HG02798 (cell line): Measurements from ENCODE around the gene INPP4A.
A peak's percentile ranks its signal among the peaks of the same experiment; 100 is the strongest.
"Not testable (repeated sequence)": the region's sequence is repeated elsewhere in the genome, so short reads cannot be mapped to it uniquely, and the experiment has no call there.

Experiments used
- ATAC-seq: cut with Tn5 transposase; IDR thresholded peaks from one replicate; pipeline ENCODE4 v1.9.1; 2021; ENCODE audit warnings: mild to moderate bottlenecking; ENCODE audit not compliant: unreplicated experiment, poor library complexity

The INPP4A gene

DNA sequence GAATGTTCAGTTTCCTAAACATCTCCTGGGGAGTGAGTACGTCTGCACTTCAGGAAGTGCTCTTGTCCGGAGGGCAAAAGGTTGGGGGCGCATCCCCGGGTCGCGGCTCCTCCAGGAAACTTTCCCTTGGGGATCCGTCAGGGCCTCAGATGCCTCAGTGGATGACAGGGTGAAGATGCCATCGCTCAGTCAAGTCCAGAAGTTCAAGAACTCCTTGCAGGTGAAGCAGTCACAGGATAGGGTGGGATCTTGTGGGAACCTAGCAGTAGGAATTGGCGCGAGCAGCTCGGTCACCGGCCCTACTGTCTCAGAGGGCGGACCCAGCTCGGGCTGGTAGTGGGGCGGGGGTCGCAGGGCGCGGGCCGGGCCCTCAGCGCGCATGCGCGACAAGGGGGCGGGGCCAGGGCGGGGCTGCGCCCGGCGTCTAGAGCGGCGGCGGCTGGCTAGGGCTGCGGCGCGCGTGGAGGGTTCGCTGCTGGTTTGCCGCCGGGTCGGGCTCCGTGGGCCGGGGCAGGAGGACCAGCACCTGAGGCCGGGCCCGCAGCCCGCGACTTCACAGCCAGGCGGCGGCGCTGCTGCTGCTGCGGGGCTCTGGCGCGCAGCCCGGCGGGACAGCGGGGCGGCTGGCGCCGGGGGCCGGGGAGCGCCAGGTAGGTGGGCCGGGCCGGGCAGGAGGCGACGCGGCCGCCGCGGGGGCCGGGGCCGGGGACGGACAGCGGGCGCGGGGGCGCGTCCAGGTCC lies at the start of gene INPP4A:
Gene INPP4A, plus strand, starts transcription at position 423 of the 741 bp plus-strand sequence. CDS start 75,191 bp downstream, outside the sequence.
- peak; percentile 89 for ATAC-seq

DNA sequence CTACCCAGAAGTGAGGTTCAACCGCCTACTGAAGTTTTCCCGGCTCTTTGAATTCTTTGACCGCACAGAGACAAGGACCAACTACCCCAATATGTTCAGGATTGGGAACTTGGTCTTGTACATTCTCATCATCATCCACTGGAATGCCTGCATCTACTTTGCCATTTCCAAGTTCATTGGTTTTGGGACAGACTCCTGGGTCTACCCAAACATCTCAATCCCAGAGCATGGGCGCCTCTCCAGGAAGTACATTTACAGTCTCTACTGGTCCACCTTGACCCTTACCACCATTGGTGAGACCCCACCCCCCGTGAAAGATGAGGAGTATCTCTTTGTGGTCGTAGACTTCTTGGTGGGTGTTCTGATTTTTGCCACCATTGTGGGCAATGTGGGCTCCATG lies 48.7 kb upstream of the INPP4A start:
- ATAC-seq = no peak

DNA sequence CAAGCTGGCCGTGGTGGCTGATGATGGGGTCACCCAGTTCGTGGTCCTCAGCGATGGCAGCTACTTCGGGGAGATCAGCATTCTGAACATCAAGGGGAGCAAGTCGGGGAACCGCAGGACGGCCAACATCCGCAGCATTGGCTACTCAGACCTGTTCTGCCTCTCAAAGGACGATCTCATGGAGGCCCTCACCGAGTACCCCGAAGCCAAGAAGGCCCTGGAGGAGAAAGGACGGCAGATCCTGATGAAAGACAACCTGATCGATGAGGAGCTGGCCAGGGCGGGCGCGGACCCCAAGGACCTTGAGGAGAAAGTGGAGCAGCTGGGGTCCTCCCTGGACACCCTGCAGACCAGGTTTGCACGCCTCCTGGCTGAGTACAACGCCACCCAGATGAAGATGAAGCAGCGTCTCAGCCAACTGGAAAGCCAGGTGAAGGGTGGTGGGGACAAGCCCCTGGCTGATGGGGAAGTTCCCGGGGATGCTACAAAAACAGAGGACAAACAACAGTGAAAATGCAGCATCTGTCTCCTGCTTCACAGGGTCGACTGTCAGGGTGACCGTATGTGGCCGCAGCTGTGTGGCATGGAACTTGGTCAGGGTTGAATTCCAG lies 47.8 kb upstream of the INPP4A start:
- no peak for ATAC-seq

DNA sequence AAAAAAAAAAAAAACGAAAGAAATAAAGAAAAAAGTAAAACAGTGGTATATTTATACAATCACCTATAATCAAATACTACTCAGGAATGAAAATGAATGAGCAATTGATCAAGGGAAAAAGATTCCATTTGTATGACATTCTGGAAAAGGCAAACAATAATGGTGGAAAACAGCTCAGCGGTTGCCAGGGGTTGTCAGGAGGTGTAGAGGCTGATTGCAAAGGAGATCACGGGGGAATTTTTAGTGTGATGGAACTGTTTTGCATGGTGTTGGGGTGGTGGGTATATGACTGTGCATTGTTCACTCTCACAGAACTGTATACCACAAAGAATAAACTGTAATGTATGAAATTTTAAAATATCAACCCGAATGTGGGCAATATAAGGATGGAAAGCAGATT lies 45.5 kb upstream of the INPP4A start:
- no peak for ATAC-seq

DNA sequence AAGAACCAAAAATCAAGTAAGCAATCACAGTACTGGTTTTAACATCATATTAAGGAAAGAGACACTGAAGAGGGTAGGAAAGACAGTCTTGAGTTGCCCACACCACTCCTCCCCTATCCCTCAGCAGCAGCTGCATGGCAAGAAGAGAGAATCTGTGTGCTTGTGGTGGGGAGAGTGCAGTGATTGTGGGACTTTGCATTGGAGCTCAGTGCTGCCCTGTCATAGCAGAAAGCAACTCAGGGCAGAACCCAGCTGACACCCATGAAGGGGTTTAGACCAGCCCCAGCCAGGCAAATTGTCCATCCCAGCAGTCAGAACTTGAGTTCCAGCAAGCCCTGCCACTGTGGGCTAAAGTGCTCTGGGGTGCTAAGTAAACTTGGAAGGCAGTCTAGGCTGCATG lies 40.8 kb upstream of the INPP4A start:
- no peak for ATAC-seq

DNA sequence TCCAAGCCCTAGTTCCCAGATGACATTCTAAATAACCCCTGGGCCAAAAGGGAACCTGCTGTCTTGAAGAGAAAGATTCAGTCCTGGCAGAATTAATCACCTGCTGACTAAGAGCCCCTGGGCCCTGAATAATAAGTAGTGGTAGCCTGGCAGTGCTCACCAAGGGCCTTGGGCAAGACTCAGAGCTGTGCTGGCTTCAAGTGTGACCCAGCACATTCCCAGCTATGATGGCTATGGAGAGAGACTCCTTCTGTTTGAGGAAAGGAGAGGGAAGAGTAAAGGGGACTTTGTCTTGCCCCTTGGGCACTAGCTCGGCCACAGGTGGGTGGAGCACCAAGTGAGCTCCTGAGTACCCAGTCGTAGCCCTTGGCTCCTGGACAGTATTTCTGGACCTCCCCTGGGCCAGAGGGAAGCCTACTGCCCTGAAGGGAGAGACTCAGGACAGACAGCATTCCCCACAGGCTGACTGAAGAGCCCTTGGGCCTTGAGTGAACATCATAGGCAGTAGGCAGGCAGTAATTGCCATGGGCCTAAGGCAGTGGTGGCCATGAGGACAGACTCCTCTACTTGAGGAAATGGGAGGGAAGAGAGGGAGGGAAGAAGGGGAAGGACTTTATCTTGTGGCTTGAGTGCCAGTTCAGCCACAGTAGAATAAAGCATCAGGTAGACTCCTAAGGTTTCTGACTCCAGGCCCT lies 40.0 kb upstream of the INPP4A start:
- no peak for ATAC-seq

DNA sequence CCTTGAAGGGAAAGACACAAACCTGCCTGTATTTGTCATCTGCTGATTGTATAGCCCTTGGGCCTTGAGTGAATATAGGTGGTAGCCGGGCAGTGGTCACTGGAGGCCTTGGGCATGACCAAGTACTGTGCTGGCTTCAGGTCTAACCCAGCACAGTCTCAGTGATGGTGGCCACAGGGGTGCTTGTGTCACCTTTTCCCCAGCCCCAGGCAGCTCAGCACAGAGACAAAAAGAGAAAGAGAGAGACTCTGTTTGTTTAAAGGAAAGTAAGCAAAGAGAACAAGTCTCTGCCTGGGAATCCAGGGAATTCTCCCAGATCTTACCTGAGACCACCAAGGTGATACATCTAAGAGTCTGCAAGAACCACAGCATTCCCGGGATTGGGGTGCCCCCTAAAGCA lies 39.4 kb upstream of the INPP4A start:
- no peak for ATAC-seq

DNA sequence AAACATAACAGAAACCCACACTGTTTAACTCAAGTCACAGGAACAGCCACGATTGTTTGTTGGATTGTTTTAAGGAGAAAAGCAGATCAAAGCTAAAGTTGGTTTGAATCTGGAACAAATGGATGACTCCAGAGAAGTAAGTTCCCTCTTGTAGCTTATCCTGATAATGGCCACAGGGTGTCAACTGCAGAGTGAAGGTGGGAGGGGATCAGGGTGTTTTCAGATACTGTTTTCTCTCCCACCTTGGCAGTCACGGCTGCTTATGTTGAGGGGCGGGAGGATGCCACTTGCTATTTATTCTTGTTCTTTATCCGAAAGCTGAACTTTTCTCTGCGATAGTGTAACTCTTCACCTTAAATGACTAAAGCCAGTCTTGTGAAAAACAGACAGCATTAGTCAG lies 36.5 kb upstream of the INPP4A start:
- ATAC-seq = no peak

DNA sequence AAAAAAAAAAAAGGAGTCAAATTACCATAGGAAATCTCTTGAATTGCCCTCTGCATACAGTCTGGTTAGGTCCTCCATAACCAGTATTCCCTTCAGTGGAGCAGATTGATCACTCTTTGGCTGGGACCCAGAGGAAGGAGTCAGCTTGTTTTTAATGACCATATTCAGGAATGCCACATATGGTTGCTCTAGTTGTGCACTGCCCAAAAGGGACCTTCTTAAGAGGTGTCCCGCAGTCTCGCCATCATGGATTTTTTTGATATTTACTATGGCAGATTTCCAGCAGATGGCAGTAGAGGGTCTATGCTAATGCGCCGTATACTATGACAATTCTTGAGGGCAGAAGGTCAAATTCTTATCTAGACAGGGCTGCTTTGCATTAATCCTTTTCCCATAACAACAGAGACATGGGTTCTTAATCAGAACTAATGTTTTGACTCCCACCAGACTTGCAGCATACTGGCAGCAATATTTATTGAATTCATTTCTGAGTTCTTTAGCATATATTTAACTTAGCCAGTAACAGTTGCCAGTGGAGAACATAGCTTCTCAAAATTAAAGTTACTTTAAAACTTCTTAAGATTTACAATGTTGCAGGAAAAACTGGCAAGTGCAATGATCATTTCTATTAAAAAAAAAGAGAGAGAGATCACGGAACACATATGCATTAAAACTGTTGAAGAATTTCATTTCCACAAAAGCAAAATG lies 31.8 kb upstream of the INPP4A start:
- peak; percentile 79 for ATAC-seq

DNA sequence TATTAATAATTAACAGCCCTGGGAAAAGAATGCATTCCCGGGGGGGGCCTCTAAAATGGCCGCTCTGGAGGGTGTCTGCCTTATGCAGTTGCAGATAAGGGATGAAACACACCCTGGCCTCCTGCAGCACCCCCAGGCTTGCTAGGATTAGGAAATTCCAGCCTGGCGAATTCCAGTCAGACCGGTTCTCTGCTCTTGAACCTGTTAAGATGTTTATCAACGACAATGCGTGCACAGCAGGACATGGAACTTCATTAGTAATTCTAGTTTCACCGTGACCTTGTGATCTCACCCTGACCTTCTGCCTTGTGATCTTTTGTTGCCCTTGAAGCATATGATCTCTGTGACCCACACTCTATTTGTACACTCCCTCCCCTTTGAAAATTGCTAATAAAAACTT lies 30.4 kb upstream of the INPP4A start:
- not testable (repeated sequence) for ATAC-seq

DNA sequence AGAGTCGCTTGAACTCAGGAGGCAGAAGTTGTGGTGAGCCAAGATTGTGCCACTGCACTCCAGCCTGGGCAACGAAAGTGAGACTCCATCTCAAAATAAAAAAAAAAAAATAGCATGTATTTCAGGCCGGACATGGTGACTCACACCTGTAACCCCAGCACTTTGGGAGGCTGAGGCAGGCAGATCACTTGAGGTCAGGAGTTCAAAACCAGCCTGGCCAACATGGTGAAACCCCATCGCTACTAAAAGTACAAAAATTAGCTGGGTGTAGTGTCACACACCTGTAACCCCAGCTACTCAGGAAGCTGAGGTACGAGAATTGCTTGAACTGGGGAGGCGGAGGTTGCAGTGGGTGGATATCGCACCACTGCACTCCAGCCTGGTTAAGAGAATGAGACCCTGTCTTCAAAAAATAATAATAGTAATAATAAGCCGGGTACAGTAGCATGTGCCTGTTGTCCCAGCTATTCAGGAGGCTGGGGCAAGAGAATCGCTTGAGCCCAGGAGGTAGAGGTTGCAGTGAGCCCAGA lies 28.9 kb upstream of the INPP4A start:
- ATAC-seq = not testable (repeated sequence)

DNA sequence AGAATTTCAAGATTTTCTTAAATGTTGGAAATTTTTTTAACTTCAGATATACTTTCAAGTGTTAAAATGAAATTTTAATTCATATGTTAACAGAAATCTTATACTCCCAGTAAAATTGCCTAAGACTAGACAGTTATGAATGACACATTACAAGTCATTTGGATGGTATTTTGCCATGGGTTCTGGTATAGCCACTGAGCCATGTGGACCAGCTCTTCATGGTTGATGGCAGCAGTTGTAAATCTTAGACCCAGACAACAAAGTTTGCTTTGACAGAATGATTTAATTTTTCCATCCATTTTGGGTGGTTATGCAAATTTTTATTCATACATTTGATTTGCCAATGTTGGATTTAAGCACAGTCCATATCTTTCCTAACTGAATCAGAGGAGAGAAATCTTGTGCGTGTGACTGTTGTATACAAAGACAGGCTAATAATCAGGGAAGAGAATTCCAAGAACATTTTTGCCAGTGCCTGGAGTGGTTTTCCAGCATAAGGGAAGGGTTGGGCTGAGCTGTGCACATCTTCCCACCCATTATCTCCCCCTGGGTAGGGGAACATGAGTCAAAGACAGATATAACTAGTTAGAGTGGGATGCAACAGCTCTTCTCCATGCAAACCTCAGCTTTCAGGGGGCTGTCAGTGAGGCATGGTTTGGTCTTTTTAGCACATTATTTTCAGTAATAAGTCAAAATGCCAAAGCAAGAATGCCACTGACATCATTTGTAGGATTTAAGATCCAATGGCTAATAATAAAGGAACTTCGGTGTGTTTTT lies 28.1 kb upstream of the INPP4A start:
- no peak for ATAC-seq

DNA sequence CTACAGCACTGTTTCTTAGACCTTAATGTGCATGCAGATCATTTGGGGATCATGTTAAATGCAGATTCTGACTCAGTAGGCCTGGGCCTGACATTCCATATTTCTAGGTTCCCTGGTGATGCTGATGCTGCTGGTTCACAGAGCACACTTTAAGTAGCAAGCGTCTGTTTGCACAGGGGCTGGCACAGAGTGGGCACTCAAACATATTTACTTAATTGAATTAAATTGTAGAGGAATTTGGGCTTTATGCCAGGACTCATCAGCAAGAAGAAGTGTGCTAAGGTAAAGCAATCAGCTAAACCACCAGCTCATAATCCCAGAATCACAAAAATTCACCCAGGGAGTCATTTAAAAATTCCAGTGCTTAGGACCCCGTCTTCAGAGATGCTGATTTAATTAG lies 25.1 kb upstream of the INPP4A start:
- ATAC-seq = no peak

DNA sequence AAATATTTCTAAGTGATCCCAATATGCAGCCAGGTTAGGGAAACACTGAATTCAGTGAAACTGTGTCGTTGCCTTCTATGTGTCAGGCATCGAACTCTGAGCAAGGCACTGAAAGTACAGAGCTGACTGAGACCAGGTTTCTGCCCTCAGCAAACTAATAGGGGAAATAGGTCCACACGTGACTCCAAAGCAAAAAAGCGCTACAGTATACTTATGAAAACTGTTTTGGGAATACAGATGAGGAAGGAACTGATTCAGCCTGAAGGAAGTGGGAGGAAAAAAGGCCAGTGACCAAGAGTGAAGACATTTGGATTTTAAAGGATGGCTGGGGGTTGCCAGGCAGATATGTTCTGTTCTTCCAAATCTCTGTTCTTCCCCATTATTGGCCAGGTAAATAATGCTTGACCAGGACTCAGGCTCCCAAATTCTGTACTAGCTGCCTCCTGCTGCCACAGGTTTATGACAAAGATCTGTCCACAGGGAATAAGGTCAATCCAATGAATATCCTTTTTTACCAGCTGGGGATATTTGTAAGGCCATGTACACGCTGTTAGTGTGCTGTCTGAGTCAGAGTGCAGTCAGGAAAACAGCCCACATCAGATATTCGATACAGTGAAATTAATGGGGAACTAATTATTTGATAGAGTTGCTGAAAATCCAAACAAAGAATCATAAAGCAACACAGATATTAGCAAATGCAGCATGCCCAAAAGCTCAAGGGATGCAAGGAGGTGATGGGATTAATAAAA lies 24.5 kb upstream of the INPP4A start:
- ATAC-seq = no peak

DNA sequence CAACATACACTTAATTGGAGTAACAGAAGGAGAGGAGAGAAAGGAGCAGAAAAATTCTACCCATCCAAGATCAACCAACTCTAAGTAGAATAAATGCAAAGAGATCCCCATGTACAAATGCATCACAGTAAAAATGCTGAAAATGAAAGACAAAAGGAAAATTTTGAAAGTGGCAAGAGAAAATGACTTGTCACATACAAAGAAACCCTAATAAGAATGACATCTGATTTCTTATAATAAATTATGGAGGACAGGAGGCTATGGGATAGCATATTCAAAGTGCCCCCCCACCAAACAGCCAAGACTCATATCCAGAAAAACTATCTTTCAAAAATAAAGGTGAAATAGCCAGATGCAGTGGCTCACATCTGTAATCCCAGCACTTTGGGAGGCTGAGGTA lies 22.2 kb upstream of the INPP4A start:
- no peak for ATAC-seq

DNA sequence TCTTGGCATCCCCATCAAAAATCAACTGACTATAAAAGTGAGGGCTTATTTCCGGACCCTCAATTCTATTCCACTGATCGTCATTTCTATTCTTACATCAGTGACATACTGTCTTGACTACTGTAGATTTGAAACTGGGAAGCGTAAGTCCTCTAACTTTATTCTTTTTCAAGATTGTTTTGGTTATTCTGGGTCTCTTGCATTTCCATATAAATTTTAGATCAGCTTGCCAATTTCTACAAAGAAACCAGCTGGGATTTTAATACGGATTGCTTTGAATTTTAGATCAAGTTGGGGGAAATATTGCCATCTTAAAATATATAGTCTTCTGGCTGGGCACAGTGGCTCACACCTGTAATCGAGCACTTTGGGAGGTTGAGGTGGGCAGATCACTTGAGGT lies 17.9 kb upstream of the INPP4A start:
- ATAC-seq = no peak

DNA sequence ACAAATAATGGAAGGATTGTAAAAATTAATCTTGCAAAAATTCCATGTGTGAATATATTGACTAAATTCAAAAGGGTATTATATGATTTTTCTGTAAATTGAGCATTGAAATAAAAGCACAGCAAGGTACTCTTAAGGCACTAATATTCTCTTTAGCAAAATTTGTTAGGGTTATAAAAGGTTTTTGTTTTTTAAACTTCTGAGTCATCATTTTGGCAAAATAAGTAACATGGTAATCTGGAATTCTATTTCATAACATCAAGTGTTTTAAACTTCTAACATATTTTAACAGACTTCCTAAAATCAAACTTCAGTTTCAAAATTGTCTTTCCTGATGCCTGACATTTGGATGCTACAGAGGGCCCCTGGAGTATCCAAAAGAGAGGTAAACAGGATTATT lies 12.5 kb upstream of the INPP4A start:
- ATAC-seq = no peak

DNA sequence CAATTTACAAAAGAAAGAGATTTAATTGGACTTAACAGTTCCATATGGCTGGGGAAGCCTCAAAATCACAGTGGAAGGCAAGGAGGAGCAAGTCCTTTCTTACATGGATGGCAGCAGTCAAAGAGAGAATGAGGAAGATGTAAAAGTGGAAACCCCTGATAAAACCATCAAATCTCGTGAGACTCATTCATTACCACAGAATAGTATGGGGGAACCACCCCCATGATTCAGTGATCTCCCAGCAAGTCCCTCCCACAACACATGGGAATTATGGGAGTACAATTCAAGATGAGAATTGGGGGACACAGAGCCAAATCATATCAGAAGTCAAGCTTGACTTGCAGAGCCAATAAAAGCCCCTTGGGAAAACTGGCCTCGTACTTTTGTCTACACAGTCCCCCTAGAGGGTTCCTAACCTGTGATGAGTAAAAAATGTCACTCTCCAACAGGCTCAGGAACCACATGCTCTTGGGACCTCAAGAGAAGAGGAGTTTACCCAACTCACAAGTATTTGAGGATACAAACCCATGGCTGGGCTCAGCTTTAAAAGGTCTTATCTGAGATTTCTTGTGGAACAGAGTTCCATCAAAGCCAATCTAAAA lies 11.2 kb upstream of the INPP4A start:
- no peak for ATAC-seq

DNA sequence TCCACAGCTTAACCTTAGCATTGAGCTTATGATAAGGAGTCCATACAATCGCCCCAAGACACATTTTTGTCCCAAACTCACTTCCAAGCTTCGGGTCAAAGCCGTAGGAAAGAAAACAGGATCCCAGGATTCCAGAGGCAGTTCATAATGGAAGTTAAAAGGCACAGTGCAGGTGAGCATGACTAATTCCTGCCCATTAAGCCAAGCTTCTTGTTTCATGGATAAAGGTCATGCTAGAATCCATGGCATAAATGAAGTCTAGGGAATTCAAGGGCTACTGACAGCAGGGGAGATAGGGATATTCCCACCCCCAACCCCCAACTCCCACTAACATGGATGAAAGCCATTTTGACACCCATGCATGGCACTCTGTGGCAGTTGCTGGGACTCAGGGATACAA lies 10.2 kb upstream of the INPP4A start:
- ATAC-seq = no peak
